Activated T-cell treated with anti-CD3 and anti-CD28 coated beads, Interleukin-2, amount 50 U/mL, for 24 hours (primary cell): Measurements from ENCODE around the gene MYOF.
A peak's percentile ranks its signal among the peaks of the same experiment; 100 is the strongest.

Source experiments
- DNase-seq: peaks from one replicate; pipeline ENCODE4 v3.0.0-alpha.2; 2020
- H3K27ac Mint-ChIP-seq: 2 replicates; pipeline ENCODE4 v1.8.0; 2020; ENCODE audit warnings: mild to moderate bottlenecking, mixed read lengths
- H3K27me3 Mint-ChIP-seq: 2 replicates; pipeline ENCODE4 v1.8.0; 2020; ENCODE audit warnings: mixed read lengths
- H3K36me3 Mint-ChIP-seq: 2 replicates; pipeline ENCODE4 v1.8.0; 2020; ENCODE audit warnings: low read depth, mixed read lengths
- H3K4me1 Mint-ChIP-seq: 2 replicates; pipeline ENCODE4 v1.8.0; 2020; ENCODE audit warnings: low read depth, mixed read lengths
- H3K4me3 Mint-ChIP-seq: 2 replicates; pipeline ENCODE4 v1.8.0; 2020; ENCODE audit warnings: mild to moderate bottlenecking, moderate library complexity, mixed read lengths
- H3K9me3 Mint-ChIP-seq: 2 replicates; pipeline ENCODE4 v1.8.0; 2020; ENCODE audit warnings: mixed read lengths

Gene MYOF

DNA sequence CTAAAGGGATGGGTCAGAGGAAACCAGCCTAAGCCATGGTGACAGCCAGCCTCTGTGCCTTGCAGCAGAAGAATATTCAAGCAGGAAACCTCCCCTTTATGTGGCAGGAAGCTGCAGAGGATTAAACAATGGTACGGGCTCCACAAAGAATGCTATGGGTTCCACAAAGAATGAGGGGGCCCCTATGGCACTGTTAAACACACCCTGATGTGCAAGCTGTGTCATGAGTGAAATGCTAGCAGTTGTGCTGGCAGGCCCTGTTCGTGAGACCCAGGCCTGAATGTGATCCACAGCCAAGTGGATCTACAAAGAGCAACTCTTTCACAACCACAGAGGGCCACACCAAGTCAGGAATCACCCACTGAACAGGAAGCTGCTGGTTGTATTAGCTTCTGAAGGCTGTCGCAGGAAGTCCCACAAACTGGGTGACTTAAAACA lies 68.9 kb downstream of the MYOF start:
- Mint-ChIP-seq H3K4me1 (peaks cover 62% of the 10 kb centered on the region), H3K9me3 (no peaks in the 10 kb centered on the region), H3K27ac (peak overlapping the region; percentile 79), H3K4me3 (no peak overlapping the region), H3K27me3 (no peaks in the 10 kb centered on the region), H3K36me3 (peaks cover 42% of the 10 kb centered on the region)
- peak; percentile 45 for DNase-seq

DNA sequence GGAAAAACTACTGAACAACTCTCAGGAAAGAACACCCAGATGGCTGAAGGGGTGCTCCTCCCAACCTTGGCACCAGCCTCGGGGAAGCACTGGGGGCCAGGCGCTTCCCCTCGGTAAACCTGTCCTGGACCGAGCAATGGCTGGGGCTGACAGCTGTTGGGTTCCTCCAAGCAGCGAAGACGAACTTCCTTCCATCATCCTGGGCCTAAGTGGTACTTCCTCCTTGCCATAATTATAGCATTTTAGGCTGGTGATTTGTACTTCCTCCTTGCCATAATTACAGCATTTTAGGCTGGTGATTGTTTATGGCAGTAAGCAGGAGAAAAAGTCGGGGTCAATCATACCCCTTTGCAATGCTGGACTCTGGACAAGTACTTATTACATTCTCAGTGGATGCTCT lies 69.3 kb downstream of the MYOF start:
- Mint-ChIP-seq H3K4me3 (no peak overlapping the region), H3K9me3 (no peaks in the 10 kb centered on the region), H3K27ac (peak overlapping the region; percentile 79), H3K4me1 (peaks cover 62% of the 10 kb centered on the region), H3K36me3 (peaks cover 44% of the 10 kb centered on the region), H3K27me3 (no peaks in the 10 kb centered on the region)
- no peak for DNase-seq

DNA sequence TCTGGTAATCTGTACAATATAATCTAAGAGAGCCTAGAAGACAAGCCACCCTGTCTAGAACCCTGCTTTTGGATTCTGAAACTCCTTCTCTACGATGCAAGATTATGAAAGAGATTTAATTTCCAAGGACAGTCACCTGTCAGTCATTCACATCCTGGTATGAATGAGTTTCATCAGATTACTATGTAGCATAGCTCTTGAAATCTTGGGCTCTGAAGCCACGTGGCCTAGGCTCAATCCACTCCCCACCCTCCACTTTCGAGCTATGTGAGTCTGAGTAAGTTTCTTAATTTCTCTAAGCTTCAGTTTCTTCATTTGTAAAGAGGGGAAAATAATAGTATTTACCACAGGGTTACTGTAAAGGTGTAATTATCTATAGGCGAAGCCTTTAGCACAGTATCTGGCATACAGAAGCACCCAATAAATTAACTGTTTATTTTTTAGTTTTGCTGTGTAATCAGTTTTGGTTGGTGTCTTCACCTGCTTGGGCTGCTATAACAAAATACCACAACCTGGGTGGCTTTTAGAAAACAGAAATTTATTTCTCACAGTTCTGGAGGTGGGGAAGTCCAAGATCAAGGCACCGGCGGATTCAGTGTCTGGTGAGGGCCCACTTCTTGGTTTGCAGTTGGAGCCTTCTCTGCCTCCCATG lies 71.3 kb downstream of the MYOF start:
- peaks cover 60% of the 10 kb centered on the region for H3K4me1 Mint-ChIP-seq
- peaks cover 43% of the 10 kb centered on the region for H3K36me3 Mint-ChIP-seq
- H3K27me3 Mint-ChIP-seq, result no peaks in the 10 kb centered on the region
- H3K9me3 Mint-ChIP-seq, result no peaks in the 10 kb centered on the region
- H3K4me3 Mint-ChIP-seq, result no peak overlapping the region
- peak overlapping the region; percentile 79 for H3K27ac Mint-ChIP-seq
- no peak for DNase-seq

- H3K4me1 Mint-ChIP-seq, result peaks cover 46% of the 10 kb centered on the region
- DNase-seq, result no peak
- no peak overlapping the region for H3K4me3 Mint-ChIP-seq
- H3K9me3 Mint-ChIP-seq, result no peaks in the 10 kb centered on the region
- H3K27ac Mint-ChIP-seq, result no peak overlapping the region
- H3K36me3 Mint-ChIP-seq, result peaks cover 51% of the 10 kb centered on the region
- no peaks in the 10 kb centered on the region for H3K27me3 Mint-ChIP-seq
Observed at GRCh38 chr10:93408783-93409182, 73.4 kb downstream of the MYOF start.

DNA sequence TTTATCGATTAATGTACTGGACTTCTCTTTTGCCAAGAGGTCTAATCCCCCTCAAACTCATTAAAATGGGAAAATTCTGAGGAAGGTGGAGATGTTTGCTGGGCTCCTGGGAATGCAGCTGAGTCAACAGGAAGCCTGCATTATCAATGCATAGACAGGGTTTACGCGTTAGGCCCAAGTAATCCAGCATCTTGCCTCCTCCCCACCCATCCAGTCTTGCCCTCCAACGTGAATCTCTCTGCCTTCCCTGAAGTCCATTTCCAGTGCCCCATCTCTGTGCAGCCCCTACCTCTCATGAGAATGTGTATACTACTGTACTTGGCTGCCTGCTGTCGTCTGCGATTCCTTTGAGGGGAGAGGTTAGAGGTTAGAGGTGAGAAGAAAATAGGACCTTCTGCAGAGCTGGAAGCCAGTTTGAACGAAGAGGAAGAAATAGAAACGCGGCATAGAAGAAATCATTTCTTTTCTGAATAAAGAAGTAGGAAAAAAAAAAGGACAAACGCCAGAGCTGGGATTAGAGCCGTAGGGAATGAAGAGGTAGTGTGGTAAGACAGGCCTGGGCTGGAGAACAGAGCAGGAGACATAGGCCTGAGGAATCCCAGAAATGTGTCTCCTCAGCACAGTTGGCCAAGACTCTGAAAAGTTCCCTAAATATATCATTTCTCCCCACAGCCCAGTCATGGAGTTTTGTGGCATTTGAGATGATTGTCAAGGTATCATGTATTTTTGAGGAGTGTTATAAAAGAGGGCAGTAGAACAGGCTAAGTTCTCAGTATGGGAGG lies 75.6 kb downstream of the MYOF start:
- no peaks in the 10 kb centered on the region for H3K9me3 Mint-ChIP-seq
- no peaks in the 10 kb centered on the region for H3K27me3 Mint-ChIP-seq
- DNase-seq, result no peak
- no peak overlapping the region for H3K27ac Mint-ChIP-seq
- H3K4me1 Mint-ChIP-seq, result peaks cover 23% of the 10 kb centered on the region
- peaks cover 59% of the 10 kb centered on the region for H3K36me3 Mint-ChIP-seq
- no peak overlapping the region for H3K4me3 Mint-ChIP-seq

GRCh38 chr10:93404048-93404354 lies 78.1 kb downstream of the MYOF start:
- H3K27me3 Mint-ChIP-seq, result no peaks in the 10 kb centered on the region
- no peak overlapping the region for H3K4me3 Mint-ChIP-seq
- DNase-seq, result no peak
- peaks cover 6% of the 10 kb centered on the region for H3K4me1 Mint-ChIP-seq
- no peak overlapping the region for H3K27ac Mint-ChIP-seq
- peaks cover 67% of the 10 kb centered on the region for H3K36me3 Mint-ChIP-seq
- H3K9me3 Mint-ChIP-seq, result no peaks in the 10 kb centered on the region

GRCh38 chr10:93403152-93404047 lies 78.7 kb downstream of the MYOF start:
- H3K36me3 Mint-ChIP-seq, result peaks cover 68% of the 10 kb centered on the region
- H3K4me1 Mint-ChIP-seq, result peaks cover 6% of the 10 kb centered on the region
- DNase-seq, result no peak
- no peaks in the 10 kb centered on the region for H3K9me3 Mint-ChIP-seq
- H3K4me3 Mint-ChIP-seq, result no peak overlapping the region
- no peaks in the 10 kb centered on the region for H3K27me3 Mint-ChIP-seq
- H3K27ac Mint-ChIP-seq, result no peak overlapping the region

- Mint-ChIP-seq H3K27ac (no peak overlapping the region), H3K27me3 (no peaks in the 10 kb centered on the region)
Observed at GRCh38 chr10:93402192-93402591, 79.9 kb downstream of the MYOF start.

DNA sequence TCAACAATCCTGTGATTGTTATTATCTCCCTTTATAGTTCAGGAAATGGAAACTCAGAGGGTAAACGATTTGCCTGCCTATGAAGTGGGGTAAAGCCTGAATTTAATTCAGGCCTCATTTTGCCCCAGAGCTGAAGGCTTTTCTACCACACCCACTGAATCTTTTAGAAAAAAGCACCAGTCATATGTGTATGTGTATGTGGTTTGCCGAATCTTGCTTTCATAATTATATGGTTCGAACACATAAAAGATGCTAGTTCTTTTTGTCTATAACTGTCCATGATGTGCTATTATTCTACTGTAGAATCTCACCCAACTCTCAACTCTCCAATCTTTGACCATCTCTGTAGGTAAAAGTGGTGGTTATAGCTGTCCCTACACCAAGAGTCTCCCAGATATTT lies 83.6 kb downstream of the MYOF start:
- Mint-ChIP-seq H3K9me3 (no peaks in the 10 kb centered on the region), H3K27ac (no peak overlapping the region), H3K36me3 (peaks cover 76% of the 10 kb centered on the region), H3K27me3 (no peaks in the 10 kb centered on the region), H3K4me1 (peaks cover 3% of the 10 kb centered on the region), H3K4me3 (no peak overlapping the region)
- no peak for DNase-seq

More at GRCh38 chr10:93402192-93402591, 79.9 kb downstream of the MYOF start:
- Mint-ChIP-seq H3K9me3 (no peaks in the 10 kb centered on the region), H3K36me3 (peaks cover 75% of the 10 kb centered on the region), H3K4me3 (no peak overlapping the region), H3K4me1 (peaks cover 6% of the 10 kb centered on the region)
- no peak for DNase-seq

DNA sequence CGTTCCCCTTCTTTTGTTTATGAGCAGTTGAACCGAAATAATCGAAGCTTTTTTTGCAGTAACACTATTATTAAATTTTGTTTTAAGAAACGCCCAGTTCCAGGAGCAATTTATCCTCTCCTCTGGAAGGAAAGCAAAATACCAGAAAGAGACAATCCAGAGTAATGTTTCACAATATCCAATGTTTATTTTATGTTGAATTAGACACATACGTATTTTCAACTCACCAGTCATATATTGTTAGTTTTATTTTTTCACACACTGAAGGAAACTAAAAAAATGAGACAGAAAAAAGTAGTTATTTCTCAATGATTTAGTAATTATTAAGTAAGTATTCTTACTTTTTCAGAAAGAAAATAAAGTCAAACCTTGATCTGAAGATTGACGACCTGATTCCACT lies 85.1 kb downstream of the MYOF start:
- Mint-ChIP-seq H3K4me1 (peaks cover 3% of the 10 kb centered on the region), H3K9me3 (no peaks in the 10 kb centered on the region), H3K36me3 (peaks cover 67% of the 10 kb centered on the region), H3K4me3 (no peak overlapping the region), H3K27me3 (no peaks in the 10 kb centered on the region), H3K27ac (no peak overlapping the region)
- no peak for DNase-seq

DNA sequence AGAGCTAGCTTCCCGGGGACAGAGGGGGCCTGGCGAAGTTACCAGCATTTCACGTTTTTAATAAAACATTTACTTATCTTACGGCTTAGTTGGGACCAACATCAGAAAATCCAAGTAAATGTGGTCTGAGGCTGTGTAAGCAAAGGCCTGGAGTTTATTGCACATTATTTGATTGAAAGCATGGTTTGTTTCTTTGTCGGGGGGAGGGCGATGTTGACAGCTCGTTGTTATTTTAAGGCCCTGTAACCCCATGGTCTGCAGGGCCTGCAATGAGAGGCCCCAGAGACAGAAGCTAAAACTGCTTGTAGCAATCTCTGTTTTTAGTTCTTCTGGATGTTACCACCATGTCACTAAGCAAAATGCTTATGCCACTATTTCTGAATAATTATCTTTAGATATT lies 88.9 kb downstream of the MYOF start:
- H3K27me3 Mint-ChIP-seq, result no peaks in the 10 kb centered on the region

GRCh38 chr10:93392121-93392520 lies 90.0 kb downstream of the MYOF start:
- Mint-ChIP-seq H3K36me3 (peaks cover 42% of the 10 kb centered on the region), H3K27me3 (no peaks in the 10 kb centered on the region), H3K4me1 (peaks cover 14% of the 10 kb centered on the region), H3K4me3 (no peak overlapping the region), H3K9me3 (no peaks in the 10 kb centered on the region), H3K27ac (no peak overlapping the region)
- DNase-seq, result no peak

More for the DNA sequence above, 88.9 kb downstream of the MYOF start:
- peaks cover 44% of the 10 kb centered on the region for H3K36me3 Mint-ChIP-seq
- no peaks in the 10 kb centered on the region for H3K9me3 Mint-ChIP-seq
- no peak overlapping the region for H3K4me3 Mint-ChIP-seq
- H3K4me1 Mint-ChIP-seq, result peaks cover 6% of the 10 kb centered on the region
- H3K27ac Mint-ChIP-seq, result no peak overlapping the region
- DNase-seq, result no peak

GRCh38 chr10:93390306-93391090 lies 91.6 kb downstream of the MYOF start:
- Mint-ChIP-seq H3K4me1 (peaks cover 24% of the 10 kb centered on the region), H3K27ac (no peak overlapping the region)

More at GRCh38 chr10:93390306-93391090, 91.6 kb downstream of the MYOF start:
- no peaks in the 10 kb centered on the region for H3K27me3 Mint-ChIP-seq
- H3K36me3 Mint-ChIP-seq, result peaks cover 41% of the 10 kb centered on the region
- H3K9me3 Mint-ChIP-seq, result no peaks in the 10 kb centered on the region
- H3K4me3 Mint-ChIP-seq, result no peak overlapping the region
- DNase-seq, result no peak
